Medulla oblongata (tissue), 1 donor: ENCODE results near the gene MUC5AC.
"Not testable (repeated sequence)": the region's sequence is repeated elsewhere in the genome, so short reads cannot be mapped to it uniquely, and the experiment has no call there.

ENCODE experiments used
- DNase-seq: peaks from one replicate; pipeline ENCODE4 v3.0.0-alpha.2; 2015; ENCODE audit errors: extremely low spot score

MUC5AC gene

DNA sequence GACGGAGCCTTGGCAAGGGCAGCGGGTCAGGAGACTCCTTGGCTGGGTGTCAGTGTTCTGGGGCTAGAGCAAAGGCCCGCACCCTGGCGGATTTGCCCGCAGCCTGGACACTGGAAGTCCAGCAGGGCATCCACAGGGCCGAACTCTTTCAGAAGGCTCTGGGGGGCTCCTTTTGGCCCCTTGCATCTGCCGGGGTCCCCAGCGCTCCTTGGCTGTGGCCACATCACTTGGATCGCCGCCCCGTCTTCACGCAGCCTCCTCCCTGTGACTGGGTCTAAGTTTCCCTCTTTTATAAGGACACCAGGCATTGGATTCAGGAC, 20.0 kb downstream of the MUC5AC start:
- no peak for DNase-seq

- no peak for DNase-seq
Observed at GRCh38 chr11:1178201-1178885, 20.6 kb downstream of the MUC5AC start.

GRCh38 chr11:1178906-1179305, 21.2 kb downstream of the MUC5AC start:
- no peak for DNase-seq

GRCh38 chr11:1179641-1180040, 21.9 kb downstream of the MUC5AC start:
- DNase-seq: no peak

GRCh38 chr11:1180171-1180570, 22.4 kb downstream of the MUC5AC start:
- no peak for DNase-seq

- DNase-seq: no peak
Observed at GRCh38 chr11:1180947-1181391, 23.2 kb downstream of the MUC5AC start.

- no peak for DNase-seq
Observed at GRCh38 chr11:1181420-1181819, 23.7 kb downstream of the MUC5AC start.

- no peak for DNase-seq
Observed at GRCh38 chr11:1181853-1182535, 24.2 kb downstream of the MUC5AC start.

GRCh38 chr11:1184139-1184538, 26.4 kb downstream of the MUC5AC start:
- not testable (repeated sequence) for DNase-seq

DNA sequence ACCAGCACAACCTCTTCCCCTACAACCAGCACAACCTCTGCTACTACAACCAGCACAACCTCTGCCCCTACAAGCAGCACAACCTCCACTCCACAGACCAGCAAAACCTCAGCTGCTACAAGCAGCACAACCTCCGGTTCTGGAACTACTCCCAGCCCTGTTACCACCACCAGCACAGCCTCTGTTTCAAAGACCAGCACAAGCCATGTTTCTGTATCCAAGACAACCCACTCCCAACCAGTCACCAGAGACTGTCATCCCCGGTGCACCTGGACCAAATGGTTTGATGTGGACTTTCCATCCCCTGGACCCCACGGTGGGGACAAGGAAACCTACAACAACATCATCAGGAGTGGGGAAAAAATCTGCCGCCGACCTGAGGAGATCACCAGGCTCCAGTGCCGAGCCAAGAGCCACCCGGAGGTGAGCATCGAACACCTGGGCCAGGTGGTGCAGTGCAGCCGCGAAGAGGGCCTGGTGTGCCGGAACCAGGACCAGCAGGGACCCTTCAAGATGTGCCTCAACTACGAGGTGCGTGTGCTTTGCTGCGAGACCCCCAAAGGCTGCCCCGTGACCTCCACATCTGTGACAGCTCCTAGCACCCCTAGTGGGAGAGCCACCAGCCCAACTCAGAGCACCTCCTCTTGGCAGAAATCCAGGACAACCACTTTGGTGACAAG, 30.8 kb downstream of the MUC5AC start:
- not testable (repeated sequence) for DNase-seq

DNA sequence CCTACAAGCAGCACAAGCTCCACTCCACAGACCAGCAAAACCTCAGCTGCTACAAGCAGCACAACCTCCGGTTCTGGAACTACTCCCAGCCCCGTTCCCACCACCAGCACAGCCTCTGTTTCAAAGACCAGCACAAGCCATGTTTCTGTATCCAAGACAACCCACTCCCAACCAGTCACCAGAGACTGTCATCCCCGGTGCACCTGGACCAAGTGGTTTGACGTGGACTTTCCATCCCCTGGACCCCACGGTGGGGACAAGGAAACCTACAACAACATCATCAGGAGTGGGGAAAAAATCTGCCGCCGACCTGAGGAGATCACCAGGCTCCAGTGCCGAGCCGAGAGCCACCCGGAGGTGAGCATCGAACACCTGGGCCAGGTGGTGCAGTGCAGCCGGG, 32.1 kb downstream of the MUC5AC start:
- DNase-seq: not testable (repeated sequence)

DNA sequence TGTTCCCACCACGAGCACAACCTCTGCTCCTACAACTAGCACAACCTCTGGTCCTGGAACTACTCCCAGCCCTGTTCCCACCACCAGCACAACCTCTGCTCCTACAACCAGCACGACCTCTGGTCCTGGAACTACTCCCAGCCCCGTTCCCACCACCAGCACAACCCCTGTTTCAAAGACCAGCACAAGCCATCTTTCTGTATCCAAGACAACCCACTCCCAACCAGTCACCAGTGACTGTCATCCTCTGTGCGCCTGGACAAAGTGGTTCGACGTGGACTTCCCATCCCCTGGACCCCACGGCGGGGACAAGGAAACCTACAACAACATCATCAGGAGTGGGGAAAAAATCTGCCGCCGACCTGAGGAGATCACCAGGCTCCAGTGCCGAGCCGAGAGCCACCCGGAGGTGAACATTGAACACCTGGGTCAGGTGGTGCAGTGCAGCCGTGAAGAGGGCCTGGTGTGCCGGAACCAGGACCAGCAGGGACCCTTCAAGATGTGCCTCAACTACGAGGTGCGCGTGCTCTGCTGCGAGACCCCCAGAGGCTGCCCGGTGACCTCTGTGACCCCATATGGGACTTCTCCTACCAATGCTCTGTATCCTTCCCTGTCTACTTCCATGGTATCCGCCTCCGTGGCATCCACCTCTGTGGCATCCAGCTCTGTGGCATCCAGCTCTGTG, 34.2 kb downstream of the MUC5AC start:
- not testable (repeated sequence) for DNase-seq

DNA sequence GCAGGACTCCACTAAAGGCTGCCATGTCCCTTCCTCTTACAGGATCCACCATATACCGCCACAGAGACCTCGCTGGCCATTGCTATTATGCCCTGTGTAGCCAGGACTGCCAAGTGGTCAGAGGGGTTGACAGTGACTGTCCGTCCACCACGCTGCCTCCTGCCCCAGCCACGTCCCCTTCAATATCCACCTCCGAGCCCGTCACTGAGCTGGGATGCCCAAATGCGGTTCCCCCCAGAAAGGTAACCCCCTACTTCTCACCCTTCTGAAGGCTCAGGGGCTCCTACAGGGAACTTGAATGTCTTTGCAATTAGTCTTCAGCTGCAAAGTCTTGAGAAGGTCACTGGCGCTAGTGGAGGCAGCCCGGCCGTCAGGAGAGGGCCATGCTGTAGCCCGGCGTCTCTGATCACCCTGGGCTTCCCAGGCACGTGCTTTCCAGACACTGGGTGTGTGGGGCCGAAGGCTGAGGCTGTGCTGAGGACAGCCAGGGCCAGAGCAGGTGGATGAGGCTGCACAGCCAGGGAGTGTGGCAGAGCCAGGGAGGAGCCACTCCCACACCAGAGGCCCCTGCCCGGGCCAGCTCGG, 35.1 kb downstream of the MUC5AC start:
- DNase-seq: no peak

- DNase-seq: no peak
Observed at GRCh38 chr11:1193326-1194230, 35.8 kb downstream of the MUC5AC start.

DNA sequence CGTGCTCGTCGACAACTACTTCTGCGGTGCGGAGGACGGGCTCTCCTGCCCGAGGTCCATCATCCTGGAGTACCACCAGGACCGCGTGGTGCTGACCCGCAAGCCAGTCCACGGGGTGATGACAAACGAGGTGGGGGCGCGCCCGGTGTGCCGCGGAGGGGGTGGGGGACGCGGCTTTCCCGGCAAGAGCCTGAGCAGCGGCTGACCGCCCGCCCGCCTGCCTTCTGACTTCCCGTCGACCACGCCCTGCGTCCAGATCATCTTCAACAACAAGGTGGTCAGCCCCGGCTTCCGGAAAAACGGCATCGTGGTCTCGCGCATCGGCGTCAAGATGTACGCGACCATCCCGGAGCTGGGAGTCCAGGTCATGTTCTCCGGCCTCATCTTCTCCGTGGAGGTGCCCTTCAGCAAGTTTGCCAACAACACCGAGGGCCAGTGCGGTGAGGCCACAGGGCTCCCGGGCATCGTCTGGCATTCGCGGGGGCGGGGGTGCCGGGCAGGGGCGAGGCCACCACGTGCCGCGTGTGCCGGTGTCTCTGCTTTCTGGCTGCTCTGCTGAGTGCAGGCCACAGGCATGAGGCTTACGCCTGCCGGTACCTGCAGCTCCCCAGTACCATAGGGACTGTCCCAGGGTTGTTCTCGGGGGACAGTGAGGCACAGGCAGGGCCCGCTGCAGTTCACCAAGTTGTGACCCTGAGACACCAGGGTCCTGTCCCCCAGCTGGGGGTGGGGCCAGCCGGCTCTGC, 36.7 kb downstream of the MUC5AC start:
- no peak for DNase-seq

DNA sequence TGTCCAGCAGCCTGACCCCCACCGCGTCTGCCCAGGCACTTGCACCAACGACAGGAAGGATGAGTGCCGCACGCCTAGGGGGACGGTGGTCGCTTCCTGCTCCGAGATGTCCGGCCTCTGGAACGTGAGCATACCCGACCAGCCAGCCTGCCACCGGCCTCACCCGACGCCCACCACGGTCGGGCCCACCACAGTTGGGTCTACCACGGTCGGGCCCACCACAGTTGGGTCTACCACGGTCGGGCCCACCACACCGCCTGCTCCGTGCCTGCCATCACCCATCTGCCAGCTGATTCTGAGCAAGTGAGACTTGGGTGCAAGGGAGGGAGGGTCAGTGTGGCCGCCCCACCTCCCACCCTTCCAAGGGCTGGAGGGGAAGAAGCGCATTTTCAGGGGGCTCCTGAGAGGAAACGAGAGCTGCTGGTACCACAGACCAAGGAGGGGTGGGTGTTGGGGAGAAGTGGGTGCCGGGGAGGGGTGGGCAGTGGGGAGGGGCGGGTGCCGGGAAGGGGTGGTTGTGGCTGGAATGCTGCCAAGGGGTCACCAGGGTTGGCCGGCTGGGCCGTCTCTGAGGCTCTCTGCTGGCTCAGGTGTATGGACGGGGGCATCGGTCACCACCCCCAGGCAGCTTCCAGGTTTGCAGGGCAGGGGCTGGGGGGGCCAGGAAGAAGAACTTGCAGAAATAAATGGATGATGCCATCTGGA, 37.4 kb downstream of the MUC5AC start:
- no peak for DNase-seq

DNA sequence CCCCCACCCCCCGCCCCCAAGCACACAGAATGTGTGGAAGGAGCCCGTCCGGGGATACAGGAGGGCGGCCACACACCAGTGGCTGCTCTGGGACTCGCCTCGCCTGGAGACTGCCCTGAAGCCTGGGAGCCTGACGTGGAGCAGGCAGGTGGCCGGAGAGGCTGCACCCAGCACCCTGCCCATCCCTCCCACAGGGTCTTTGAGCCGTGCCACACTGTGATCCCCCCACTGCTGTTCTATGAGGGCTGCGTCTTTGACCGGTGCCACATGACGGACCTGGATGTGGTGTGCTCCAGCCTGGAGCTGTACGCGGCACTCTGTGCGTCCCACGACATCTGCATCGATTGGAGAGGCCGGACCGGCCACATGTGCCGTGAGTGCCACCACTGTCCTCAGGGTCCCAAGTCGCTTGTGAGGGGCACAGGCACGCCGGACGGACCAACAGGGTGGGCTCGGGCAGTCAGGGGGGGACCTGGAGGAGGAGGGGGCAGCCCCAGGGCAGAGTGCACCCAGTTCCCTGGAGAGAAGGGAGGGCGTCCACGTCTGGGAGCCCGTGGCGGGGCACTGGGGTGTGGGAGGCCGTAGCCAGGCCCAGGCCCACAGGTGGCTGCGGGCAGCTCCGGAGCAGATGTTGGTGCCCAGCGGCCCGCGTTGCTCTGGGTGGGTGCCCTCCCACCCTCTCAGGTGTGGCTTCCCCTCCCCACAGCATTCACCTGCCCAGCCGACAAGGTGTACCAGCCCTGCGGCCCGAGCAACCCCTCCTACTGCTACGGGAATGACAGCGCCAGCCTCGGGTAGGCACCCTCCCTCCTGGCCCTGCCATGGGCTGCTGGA, 38.1 kb downstream of the MUC5AC start:
- no peak for DNase-seq

- no peak for DNase-seq
Observed at GRCh38 chr11:1196516-1197391, 39.0 kb downstream of the MUC5AC start.
